Measurements from ENCODE around the gene NOD1.

NOD1 gene

GRCh38 chr7:30459591-30460245 lies 18.9 kb downstream of the NOD1 start:
- Mint-ChIP-seq H3K9me3 (no peaks in the 10 kb centered on the region), H3K36me3 (ENCODE audit: low read depth) (peaks cover 81% of the 10 kb centered on the region), H3K27me3 (no peaks in the 10 kb centered on the region), H3K4me1 (ENCODE audit: low read depth) (peaks cover 54% of the 10 kb centered on the region), H3K27ac (peak overlapping the region; percentile 70), H3K4me3 (peak overlapping the region; percentile 39)
- intact Hi-C loops (cut with micrococcal nuclease) = no loop called here

- Mint-ChIP-seq H3K4me3 (no peak overlapping the region), H3K36me3 (ENCODE audit: low read depth) (peaks cover 93% of the 10 kb centered on the region), H3K9me3 (no peaks in the 10 kb centered on the region), H3K4me1 (ENCODE audit: low read depth) (peaks cover 40% of the 10 kb centered on the region), H3K27me3 (no peaks in the 10 kb centered on the region), H3K27ac (no peak overlapping the region)
- intact Hi-C loops (cut with micrococcal nuclease) = no loop called here
These were observed 20.3 kb downstream of the NOD1 start for GRCh38 chr7:30458311-30458710.

- Mint-ChIP-seq H3K4me3 (no peak overlapping the region), H3K4me1 (ENCODE audit: low read depth) (no peaks in the 10 kb centered on the region), H3K27me3 (no peaks in the 10 kb centered on the region), H3K9me3 (no peaks in the 10 kb centered on the region), H3K36me3 (ENCODE audit: low read depth) (peaks cover 95% of the 10 kb centered on the region), H3K27ac (no peak overlapping the region)
- intact Hi-C loops (cut with micrococcal nuclease) = no loop called here
These were observed 24.7 kb downstream of the NOD1 start for GRCh38 chr7:30453921-30454320.

- peaks cover 98% of the 10 kb centered on the region for H3K36me3 Mint-ChIP-seq (ENCODE audit: low read depth)
- H3K27ac Mint-ChIP-seq = no peak overlapping the region
- H3K9me3 Mint-ChIP-seq = no peaks in the 10 kb centered on the region
- no peaks in the 10 kb centered on the region for H3K27me3 Mint-ChIP-seq
- intact Hi-C loops (cut with micrococcal nuclease) = no loop called here
- no peaks in the 10 kb centered on the region for H3K4me1 Mint-ChIP-seq (ENCODE audit: low read depth)
- no peak overlapping the region for H3K4me3 Mint-ChIP-seq
These were observed 25.6 kb downstream of the NOD1 start for GRCh38 chr7:30453016-30453415.

- intact Hi-C loops (cut with micrococcal nuclease) = no loop called here
- Mint-ChIP-seq H3K4me3 (no peak overlapping the region), H3K4me1 (ENCODE audit: low read depth) (no peaks in the 10 kb centered on the region), H3K27ac (no peak overlapping the region), H3K36me3 (ENCODE audit: low read depth) (peaks cover 98% of the 10 kb centered on the region), H3K9me3 (no peaks in the 10 kb centered on the region), H3K27me3 (no peaks in the 10 kb centered on the region)
These were observed 26.2 kb downstream of the NOD1 start for GRCh38 chr7:30452280-30452930.

GRCh38 chr7:30451539-30452279 lies 26.9 kb downstream of the NOD1 start:
- no peaks in the 10 kb centered on the region for H3K4me1 Mint-ChIP-seq (ENCODE audit: low read depth)
- peaks cover 98% of the 10 kb centered on the region for H3K36me3 Mint-ChIP-seq (ENCODE audit: low read depth)
- H3K27me3 Mint-ChIP-seq = no peaks in the 10 kb centered on the region
- H3K4me3 Mint-ChIP-seq = no peak overlapping the region
- intact Hi-C loops (cut with micrococcal nuclease) = no loop called here
- no peaks in the 10 kb centered on the region for H3K9me3 Mint-ChIP-seq
- H3K27ac Mint-ChIP-seq = no peak overlapping the region

GRCh38 chr7:30450983-30451497 lies 27.5 kb downstream of the NOD1 start:
- peaks cover 6% of the 10 kb centered on the region for H3K4me1 Mint-ChIP-seq (ENCODE audit: low read depth)
- no peak overlapping the region for H3K4me3 Mint-ChIP-seq
- H3K27me3 Mint-ChIP-seq = no peaks in the 10 kb centered on the region
- H3K9me3 Mint-ChIP-seq = no peaks in the 10 kb centered on the region
- intact Hi-C loops (cut with micrococcal nuclease) = no loop called here
- H3K36me3 Mint-ChIP-seq (ENCODE audit: low read depth) = peaks cover 98% of the 10 kb centered on the region
- no peak overlapping the region for H3K27ac Mint-ChIP-seq

- Mint-ChIP-seq H3K4me1 (ENCODE audit: low read depth) (peaks cover 11% of the 10 kb centered on the region), H3K4me3 (no peak overlapping the region), H3K36me3 (ENCODE audit: low read depth) (peaks cover 96% of the 10 kb centered on the region), H3K9me3 (no peaks in the 10 kb centered on the region), H3K27me3 (no peaks in the 10 kb centered on the region), H3K27ac (no peak overlapping the region)
- intact Hi-C loops (cut with micrococcal nuclease) = no loop called here
These were observed 28.2 kb downstream of the NOD1 start for GRCh38 chr7:30450240-30450982.

GRCh38 chr7:30448461-30449189 lies 30.0 kb downstream of the NOD1 start:
- Mint-ChIP-seq H3K27me3 (no peaks in the 10 kb centered on the region), H3K9me3 (no peaks in the 10 kb centered on the region), H3K27ac (no peak overlapping the region), H3K4me3 (no peak overlapping the region), H3K36me3 (ENCODE audit: low read depth) (peaks cover 78% of the 10 kb centered on the region), H3K4me1 (ENCODE audit: low read depth) (peaks cover 11% of the 10 kb centered on the region)
- intact Hi-C loops (cut with micrococcal nuclease) = no loop called here

- no peaks in the 10 kb centered on the region for H3K27me3 Mint-ChIP-seq
- H3K27ac Mint-ChIP-seq = no peak overlapping the region
- intact Hi-C loops (cut with micrococcal nuclease) = no loop called here
- H3K4me3 Mint-ChIP-seq = no peak overlapping the region
- H3K9me3 Mint-ChIP-seq = no peaks in the 10 kb centered on the region
- H3K36me3 Mint-ChIP-seq (ENCODE audit: low read depth) = peaks cover 66% of the 10 kb centered on the region
- peaks cover 11% of the 10 kb centered on the region for H3K4me1 Mint-ChIP-seq (ENCODE audit: low read depth)
These were observed 31.1 kb downstream of the NOD1 start for GRCh38 chr7:30447466-30447865.

- Mint-ChIP-seq H3K4me3 (no peak overlapping the region), H3K27me3 (no peaks in the 10 kb centered on the region)
- intact Hi-C loops (cut with micrococcal nuclease) = no loop called here
These were observed 32.3 kb downstream of the NOD1 start for GRCh38 chr7:30446266-30446665.

GRCh38 chr7:30445770-30446169 lies 32.8 kb downstream of the NOD1 start:
- H3K27ac Mint-ChIP-seq = peak overlapping the region; percentile 61
- H3K4me3 Mint-ChIP-seq = no peak overlapping the region
- H3K27me3 Mint-ChIP-seq = no peaks in the 10 kb centered on the region
- peaks cover 49% of the 10 kb centered on the region for H3K36me3 Mint-ChIP-seq (ENCODE audit: low read depth)
- H3K4me1 Mint-ChIP-seq (ENCODE audit: low read depth) = peaks cover 11% of the 10 kb centered on the region
- no peaks in the 10 kb centered on the region for H3K9me3 Mint-ChIP-seq
- intact Hi-C loops (cut with micrococcal nuclease) = no loop called here

More at GRCh38 chr7:30446266-30446665, 32.3 kb downstream of the NOD1 start:
- peaks cover 11% of the 10 kb centered on the region for H3K4me1 Mint-ChIP-seq (ENCODE audit: low read depth)
- peak overlapping the region; percentile 61 for H3K27ac Mint-ChIP-seq
- peaks cover 54% of the 10 kb centered on the region for H3K36me3 Mint-ChIP-seq (ENCODE audit: low read depth)
- H3K9me3 Mint-ChIP-seq = no peaks in the 10 kb centered on the region

GRCh38 chr7:30437823-30438574 lies 40.6 kb downstream of the NOD1 start:
- peaks cover 63% of the 10 kb centered on the region for H3K36me3 Mint-ChIP-seq (ENCODE audit: low read depth)
- no peaks in the 10 kb centered on the region for H3K9me3 Mint-ChIP-seq
- no peaks in the 10 kb centered on the region for H3K27me3 Mint-ChIP-seq
- intact Hi-C loops (cut with micrococcal nuclease) = no loop called here
- H3K27ac Mint-ChIP-seq = peak overlapping the region; percentile 25
- peaks cover 51% of the 10 kb centered on the region for H3K4me1 Mint-ChIP-seq (ENCODE audit: low read depth)
- no peak overlapping the region for H3K4me3 Mint-ChIP-seq

All from dendritic cell treated with granulocyte-macrophage colony-stimulating factor and Interleukin-4, amounts not matched to agents 40 ng/mL and 50 ng/mL, for 4 days (primary cell).